Activated CD4-positive, alpha-beta T cell treated with anti-CD3 and anti-CD28 coated beads, Interleukin-2, amount 50 U/mL, for 24 hours (primary cell): ENCODE data around the gene RGS14.
"Not testable (repeated sequence)": the region's sequence is repeated elsewhere in the genome, so short reads cannot be mapped to it uniquely, and the experiment has no call there.

ENCODE experiments used
- DNase-seq, 2 donors: peaks; one replicate each; pipeline ENCODE4 v3.0.0-alpha.2; 2020; ENCODE audit warnings: low read depth in 1 of 2, low spot score in 1 of 2

RGS14 gene

DNA sequence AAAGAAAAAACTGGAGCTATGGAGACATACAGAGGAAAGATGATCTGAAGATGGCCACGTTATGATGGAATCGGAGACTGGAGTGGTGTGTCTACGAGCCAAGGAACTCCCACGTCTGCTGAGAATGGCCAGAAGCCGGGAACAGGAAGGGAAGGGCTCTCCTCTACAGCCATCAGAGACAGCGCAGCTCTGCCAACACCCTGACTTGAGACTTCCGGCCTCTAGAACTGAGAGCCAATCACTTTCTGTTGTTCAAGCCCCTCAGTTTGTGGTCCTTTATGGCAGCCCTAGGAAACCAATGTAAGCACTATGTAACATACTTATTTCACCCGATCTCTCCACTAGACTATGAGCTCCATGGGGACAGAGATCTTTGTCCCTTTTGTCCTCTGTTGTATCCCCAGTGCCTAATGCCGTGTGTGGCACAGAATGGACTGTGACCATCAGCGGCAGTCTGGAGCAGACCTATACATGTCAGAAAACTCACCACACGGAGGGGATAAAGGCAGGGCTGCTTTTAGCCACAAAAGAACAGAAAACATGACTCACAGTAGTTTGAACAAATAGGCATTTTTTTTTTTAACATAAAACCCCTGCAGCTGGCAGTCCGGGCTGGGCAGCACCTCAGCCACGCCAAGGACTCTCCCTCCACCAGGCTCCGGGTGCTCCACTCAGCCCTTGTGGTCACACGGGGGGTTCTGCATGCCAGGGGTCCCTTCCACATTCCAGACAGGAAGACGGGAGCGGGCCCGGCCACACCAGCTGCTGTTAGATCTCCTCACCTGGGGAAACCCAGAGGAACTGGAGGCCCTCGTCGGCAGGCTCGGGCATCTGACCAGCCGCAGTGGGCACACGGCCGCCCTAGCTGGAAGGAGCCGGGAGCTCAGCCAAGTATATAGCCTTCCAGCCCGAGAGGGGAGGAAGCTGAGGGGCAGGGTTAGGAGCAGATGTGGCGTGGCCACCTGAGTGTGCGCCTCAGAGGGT, 29.9 kb upstream of the RGS14 start:
- DNase-seq, result no peak

GRCh38 chr5:177328545-177329231, 29.0 kb upstream of the RGS14 start:
- no peak for DNase-seq

- DNase-seq, result no peak
Observed at GRCh38 chr5:177329883-177330282, 27.8 kb upstream of the RGS14 start.

GRCh38 chr5:177330991-177331842, 26.5 kb upstream of the RGS14 start:
- no peak for DNase-seq

DNA sequence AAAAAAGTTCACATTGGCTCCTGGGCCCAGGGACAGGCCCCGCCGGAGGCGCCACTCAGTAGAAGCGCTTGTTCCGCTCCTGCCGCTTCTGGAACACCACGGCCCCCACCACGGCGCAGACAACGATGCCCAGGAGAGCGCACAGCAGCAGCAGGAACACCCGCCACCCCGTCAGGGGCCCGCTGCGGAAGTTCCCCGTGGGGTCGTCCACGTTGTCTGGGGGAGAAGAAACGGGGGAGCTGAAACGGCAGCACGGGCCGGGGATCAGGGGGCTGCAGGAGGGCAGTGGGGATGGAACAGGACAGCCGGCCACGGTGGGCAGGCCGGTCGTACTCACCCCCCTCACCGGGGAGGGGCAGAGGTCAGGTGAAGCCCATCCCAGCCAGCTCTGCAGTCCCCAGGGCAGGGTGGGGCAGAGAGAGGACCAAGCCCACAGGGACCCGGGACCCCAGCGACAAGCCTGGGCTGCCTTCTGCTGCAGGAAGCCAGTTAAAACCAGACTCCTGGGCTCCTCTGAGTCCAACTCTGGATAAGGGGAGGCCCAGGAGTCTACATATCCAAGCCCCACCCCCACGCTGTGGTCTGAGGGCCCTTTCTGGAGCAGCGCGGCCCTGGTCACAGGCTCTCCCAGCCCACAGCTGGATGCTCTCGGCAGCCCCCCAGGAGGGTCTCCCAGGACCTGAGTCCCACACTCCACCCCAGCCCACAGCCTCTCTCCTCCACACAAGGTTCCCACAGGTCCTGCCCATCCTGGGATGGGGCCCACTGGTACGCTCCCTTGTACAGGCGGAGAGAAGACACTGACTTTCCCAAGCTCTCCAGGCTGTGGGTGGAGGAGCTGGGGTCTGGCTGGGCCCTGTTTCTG, 25.5 kb upstream of the RGS14 start:
- no peak for DNase-seq

DNA sequence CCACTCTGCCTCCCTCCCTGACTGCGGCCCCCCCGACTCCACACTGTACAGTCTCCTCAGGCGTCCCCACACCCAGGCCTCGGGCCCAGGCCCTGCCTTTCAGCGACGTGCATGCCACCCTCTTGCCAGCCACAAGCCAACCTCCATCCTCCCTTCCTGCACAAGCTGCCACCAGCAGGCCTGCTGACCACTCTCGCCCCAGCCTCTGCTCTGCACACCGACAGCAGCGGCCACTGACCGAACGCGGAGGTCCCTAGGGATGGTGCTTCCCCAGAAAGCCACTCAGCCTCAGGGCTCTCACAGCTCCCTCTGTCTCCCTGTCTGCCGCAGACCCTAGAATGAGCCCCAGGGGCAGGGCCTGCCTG, 24.8 kb upstream of the RGS14 start:
- no peak for DNase-seq

DNA sequence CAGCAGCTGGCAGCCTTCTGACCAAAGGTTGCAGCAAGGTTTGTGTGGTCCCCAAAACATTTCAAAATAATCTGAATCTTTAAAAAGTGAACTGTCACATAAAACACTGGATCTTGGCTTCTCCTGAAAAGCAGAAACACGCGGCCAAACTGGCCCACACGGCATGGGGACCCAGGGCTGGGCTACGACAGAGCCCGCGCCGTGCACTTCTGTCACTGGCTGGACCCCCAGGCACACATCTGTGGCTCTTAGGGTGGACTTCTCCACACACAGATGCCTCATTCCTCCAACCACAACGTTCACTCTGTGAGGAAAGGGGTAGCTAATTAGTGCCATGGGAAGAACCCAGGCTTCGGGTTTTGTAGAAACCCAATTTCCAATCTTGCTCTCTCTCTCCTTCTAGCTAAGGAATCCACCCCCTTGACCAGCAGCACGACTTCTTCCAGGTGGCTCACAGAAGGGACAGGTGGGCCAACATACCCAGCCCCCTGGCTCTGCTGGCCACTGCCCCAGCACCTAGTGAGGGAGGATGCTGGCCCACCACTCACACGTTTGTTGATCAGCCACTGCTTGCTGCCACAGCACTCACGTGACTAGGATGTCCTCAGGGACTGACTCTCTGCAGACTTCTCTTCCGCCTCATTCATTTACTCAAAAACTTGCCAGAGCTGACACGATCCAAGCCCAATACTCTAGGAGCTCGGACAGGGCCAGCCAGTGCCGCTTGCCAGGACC, 24.1 kb upstream of the RGS14 start:
- no peak for DNase-seq

- no peak for DNase-seq
Observed at GRCh38 chr5:177334155-177334551, 23.6 kb upstream of the RGS14 start.

DNA sequence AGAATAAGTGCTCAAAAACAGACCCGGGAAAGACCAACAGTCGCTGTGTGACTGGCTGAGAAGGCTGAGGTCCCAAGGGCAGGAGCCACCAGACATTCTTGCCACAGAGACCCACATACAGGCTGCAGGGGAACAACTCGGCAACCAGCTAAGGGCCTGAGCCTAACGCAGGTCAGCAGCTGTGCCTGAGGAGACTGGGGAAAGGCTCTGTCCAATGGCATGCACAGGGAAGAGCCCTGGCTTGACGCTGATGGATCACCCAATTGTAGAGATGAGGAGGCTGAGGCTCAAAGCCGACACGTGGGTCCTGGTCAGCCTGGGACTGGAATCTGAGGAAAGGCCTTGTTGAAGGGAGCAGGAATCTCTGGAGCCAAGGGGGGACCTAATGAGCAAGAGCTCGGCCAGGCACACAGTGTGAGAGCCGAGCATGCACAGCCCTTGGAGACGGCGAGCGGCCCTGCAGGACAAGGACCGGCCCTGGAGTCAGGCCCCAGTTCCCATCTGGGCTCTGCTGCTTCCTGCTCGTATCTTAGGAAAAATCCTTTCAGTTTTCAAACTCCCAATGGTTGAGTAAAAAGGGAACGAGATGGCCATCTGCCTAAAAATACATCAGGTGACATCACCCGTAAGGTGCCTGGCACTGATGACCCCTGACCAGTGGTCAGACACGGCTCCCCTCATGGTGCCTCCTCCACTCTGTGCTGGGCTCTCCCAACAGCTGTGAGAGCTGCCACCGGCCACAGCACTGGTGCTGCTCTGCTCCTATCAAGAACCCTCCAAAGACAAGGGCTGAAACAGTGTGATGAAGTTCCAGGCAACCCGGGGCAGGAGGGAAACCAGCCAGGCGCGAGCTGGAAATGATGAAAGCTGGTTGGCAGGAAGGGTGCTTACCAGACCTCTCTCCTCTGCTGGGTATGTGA, 22.7 kb upstream of the RGS14 start:
- no peak for DNase-seq

DNA sequence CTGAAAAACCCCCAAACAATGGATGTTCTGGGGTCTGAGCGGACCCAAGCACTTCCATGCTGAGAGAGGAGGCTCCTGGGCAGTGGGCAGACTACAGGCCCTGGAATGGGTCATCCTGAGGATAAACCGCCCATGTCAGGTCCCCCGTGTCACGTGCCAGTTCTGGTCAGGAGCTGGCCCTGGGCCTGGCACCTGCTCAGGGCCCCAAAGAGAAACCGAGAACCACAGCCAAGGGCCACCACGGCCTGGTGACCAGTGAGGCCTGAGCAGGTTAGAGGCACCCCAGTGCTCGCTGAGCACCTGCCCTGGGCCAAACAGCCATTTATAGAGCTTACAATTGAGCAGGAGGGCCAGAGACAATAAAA, 22.0 kb upstream of the RGS14 start:
- DNase-seq, result no peak

DNA sequence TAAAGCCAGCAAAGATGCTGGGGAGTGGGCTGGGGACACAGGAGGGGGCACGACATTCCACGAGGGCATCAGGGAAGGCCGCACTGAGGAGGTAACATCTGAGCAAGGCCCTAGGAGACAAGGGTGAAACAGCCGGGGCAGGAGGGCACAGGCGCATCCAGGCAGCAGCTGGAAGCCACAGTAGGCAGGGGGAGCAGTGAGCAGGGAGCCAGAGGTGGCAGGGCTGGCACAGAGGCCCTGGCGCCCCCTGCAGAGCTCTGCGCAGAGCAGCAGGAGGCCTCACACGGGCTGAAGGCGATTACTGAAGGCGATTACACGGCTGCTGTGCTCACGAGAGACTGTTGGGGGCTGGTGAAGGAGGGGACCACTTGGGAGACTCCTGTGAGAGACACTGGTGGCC, 21.6 kb upstream of the RGS14 start:
- no peak for DNase-seq

- DNase-seq, result no peak
Observed at GRCh38 chr5:177336603-177337494, 20.9 kb upstream of the RGS14 start.

DNA sequence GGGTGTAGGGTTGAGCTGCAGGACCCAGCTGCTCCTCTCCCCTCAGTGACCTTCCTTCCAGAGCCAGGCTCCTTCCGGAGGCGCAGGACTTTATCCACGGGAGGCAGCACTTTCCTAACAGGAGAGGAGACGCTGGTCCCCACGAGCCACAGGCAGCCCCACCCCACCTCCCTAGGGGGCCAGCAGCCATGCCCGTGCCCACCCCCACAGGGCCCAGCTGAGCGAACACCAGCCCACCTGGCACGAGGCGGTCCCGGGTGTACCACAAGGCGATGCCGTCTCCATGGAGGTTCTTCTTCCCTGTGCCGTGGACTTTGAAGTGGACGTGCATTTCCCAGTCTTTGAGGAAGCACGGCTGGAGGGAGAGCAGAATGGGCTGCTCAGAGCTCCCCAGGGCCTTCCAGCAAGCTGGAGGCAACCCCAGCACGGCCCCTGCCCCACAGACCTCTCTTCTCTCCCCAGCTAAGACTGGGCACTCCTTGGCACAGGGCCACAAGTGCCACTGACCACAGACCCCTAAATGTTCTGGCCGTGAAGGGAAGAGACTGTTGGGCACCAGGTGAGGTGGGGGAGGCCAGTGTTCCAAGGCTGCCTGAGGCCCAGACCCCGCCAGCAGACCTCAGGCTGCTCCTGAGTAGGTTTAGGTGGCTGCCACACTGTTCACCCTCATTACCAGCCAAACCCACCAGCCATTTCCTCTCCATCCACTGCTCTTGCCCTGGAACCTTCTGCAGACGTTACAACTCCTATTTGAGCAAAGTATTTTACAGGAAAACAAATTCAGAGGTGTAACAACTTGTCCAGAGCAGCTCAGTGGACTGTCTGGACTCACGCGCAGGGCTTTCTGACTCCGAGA, 19.2 kb upstream of the RGS14 start:
- no peak for DNase-seq

DNA sequence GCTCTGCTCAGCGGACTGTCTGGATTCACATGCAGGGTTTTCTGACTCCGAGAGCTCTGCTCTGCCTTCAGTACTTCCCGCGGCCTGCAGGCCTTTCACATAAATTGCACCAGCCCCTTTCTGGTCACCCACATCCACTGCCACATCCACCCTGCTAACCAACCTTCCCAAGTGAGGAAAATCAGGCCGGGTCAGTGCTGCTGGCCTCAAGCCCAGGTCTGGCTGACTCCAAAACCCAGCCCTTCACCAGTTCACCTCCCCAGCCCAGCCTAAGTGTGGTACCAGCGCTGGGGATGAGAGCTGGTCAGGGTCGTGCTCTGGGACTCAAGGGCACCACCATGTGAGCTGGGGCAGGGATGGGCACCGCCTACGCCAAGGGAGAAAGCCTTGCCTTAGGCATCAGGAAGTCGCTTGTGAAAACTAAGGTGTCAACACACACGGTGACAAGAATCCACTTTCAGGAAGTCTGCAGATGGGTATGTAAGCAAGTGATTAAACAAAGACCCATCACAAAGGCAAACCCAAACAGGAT, 18.6 kb upstream of the RGS14 start:
- DNase-seq, result no peak

DNA sequence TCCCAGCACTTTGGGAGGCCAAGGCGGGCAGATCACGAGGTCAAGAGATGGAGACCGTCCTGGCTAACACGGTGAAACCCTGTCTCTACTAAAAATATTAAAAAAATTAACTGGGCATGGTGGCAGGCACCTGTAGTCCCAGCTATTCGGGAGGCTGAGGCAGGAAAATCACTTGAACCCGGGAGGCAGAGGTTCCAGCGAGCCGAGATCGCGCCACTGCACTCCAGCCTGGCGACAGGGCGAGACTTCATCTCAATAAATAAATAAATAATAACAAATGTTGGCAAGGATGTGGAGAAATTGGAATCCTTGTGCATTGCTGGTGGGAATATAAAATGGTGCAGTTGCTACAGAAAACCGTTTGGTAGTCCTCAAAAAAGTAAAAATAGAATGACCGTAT, 14.7 kb upstream of the RGS14 start:
- not testable (repeated sequence) for DNase-seq

DNA sequence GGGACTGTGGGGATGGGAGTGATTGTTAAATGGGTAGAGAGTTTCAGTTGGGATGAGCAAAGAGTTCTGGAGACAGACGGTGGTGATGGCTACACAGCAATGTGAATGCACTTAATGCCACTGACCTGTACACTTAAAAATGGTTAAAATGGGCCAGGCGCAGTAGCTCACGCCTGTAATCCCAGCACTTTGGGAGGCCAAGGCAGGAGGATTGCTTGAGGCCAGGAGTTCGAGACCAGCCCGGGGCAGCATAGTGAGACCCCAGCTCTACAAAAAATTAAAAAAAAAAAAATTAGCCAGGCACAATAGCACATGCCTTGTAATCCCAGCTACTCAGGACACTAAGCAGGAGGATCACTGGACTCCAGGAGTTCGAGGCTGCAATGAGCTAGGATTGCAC, 13.9 kb upstream of the RGS14 start:
- DNase-seq, result no peak

DNA sequence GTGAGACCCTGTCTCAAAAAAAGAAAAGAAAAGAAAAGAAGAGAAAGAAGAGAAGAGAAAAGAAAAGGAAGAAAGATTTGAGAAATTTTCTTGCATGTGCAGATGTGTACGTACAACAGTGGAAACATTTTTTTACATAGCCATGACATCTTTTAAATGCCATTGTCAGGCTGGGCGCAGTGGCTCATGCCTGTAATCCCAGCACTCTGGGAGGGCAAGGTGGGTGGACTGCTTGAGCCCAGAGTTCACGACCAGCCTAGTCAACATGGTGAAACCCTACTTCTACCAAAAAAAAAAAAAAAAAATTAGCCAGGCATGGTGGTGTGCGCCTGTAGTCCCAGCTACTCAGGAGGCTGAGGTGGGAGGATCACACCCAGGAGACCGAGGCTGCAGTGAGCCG, 12.8 kb upstream of the RGS14 start:
- DNase-seq, result no peak
